Activated naive CD8-positive, alpha-beta T cell treated with anti-CD3 and anti-CD28 coated beads for 36 hours (primary cell): ENCODE measurements around the gene NR6A1. TPM values are rescaled to one million over a fixed set of nuclear protein-coding genes. Genes with fewer than 3 reads are reported as not detected.

Experiments
- DNase-seq: peaks from one replicate; pipeline ENCODE4 v3.0.0; 2021
- H3K27ac Mint-ChIP-seq: one replicate; pipeline ENCODE4 v1.8.0; 2022; ENCODE audit warnings: mild to moderate bottlenecking, moderate library complexity, mixed read lengths
- H3K27me3 Mint-ChIP-seq: one replicate; pipeline ENCODE4 v1.8.0; 2022; ENCODE audit warnings: mild to moderate bottlenecking, mixed read lengths
- H3K36me3 Mint-ChIP-seq: one replicate; pipeline ENCODE4 v1.8.0; 2021; ENCODE audit warnings: mild to moderate bottlenecking, mixed read lengths
- H3K4me1 Mint-ChIP-seq: one replicate; pipeline ENCODE4 v1.8.0; 2021; ENCODE audit warnings: mixed read lengths
- H3K4me3 Mint-ChIP-seq: one replicate; pipeline ENCODE4 v1.8.0; 2022; ENCODE audit warnings: mild to moderate bottlenecking, moderate library complexity, mixed read lengths
- H3K9me3 Mint-ChIP-seq: one replicate; pipeline ENCODE4 v1.8.0; 2022; ENCODE audit warnings: mixed read lengths
- total RNA-seq, 2 experiments: library from RNA; stranded (reverse); gene quantifications; one replicate each; pipeline ENCODE4 v1.2.3, GENCODE V29; 2021

NR6A1 gene
- total RNA-seq, 2 experiments from 2014 or later: 1.2 to 1.3 TPM

GRCh38 chr9:124584631-124585030, 186.5 kb downstream of the NR6A1 start:
- H3K4me1 Mint-ChIP-seq: no peaks in the 10 kb centered on the region
- H3K27ac Mint-ChIP-seq: no peak overlapping the region
- H3K4me3 Mint-ChIP-seq: no peak overlapping the region
- no peak for DNase-seq
- H3K9me3 Mint-ChIP-seq: no peaks in the 10 kb centered on the region
- no peaks in the 10 kb centered on the region for H3K27me3 Mint-ChIP-seq
- no peaks in the 10 kb centered on the region for H3K36me3 Mint-ChIP-seq

DNA sequence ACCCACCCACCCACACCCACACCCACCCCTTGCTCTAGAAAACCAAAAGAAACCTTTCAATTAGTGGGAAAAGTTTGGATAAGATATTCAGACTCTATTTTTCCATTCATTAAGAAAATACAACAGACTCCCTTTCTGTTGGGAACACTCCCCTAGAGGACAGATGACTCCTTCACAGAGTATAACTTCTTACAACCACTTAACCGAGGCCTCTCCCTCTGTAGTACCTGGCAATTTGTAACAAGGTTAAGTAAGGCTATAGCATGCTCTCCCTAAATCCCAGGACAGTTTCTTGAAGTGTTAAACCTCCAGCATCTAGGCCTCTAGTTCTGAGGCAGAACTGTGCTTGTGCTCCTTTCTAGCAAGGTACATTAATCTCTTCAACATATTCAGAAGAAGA, 188.0 kb downstream of the NR6A1 start:
- Mint-ChIP-seq H3K9me3 (no peaks in the 10 kb centered on the region), H3K4me1 (no peaks in the 10 kb centered on the region), H3K36me3 (no peaks in the 10 kb centered on the region), H3K4me3 (no peak overlapping the region), H3K27me3 (no peaks in the 10 kb centered on the region), H3K27ac (no peak overlapping the region)
- DNase-seq: no peak

DNA sequence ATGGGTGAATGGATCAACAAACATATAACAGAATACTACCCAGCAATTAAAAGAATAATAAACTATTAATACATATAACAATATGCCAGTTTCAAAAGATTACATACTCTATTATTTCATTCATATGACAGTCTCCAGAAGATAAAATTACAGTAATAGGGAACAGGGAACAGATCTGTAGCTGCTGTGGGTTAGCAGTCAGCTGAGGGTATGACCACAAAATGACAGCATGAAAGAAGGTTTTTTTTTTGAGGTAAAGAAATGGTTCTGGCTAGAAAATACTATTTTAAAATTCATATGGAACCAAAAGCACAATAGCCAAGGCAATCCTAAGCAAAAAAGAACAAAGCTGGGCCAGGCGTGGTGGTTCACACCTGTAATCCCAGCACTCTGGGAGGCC, 190.9 kb downstream of the NR6A1 start:
- Mint-ChIP-seq H3K27me3 (no peaks in the 10 kb centered on the region), H3K4me1 (no peaks in the 10 kb centered on the region), H3K9me3 (no peaks in the 10 kb centered on the region), H3K4me3 (no peak overlapping the region), H3K27ac (no peak overlapping the region), H3K36me3 (no peaks in the 10 kb centered on the region)
- DNase-seq: no peak

- Mint-ChIP-seq H3K36me3 (no peaks in the 10 kb centered on the region), H3K4me1 (no peaks in the 10 kb centered on the region)
Measured at GRCh38 chr9:124576751-124577150, 194.4 kb downstream of the NR6A1 start.

GRCh38 chr9:124574534-124575375, 196.4 kb downstream of the NR6A1 start:
- Mint-ChIP-seq H3K27ac (no peak overlapping the region), H3K9me3 (no peaks in the 10 kb centered on the region), H3K4me1 (no peaks in the 10 kb centered on the region), H3K27me3 (peaks cover 3% of the 10 kb centered on the region), H3K4me3 (no peak overlapping the region), H3K36me3 (no peaks in the 10 kb centered on the region)
- no peak for DNase-seq

More at GRCh38 chr9:124576751-124577150, 194.4 kb downstream of the NR6A1 start:
- Mint-ChIP-seq H3K27ac (no peak overlapping the region), H3K27me3 (peaks cover under 1% of the 10 kb centered on the region), H3K9me3 (no peaks in the 10 kb centered on the region), H3K4me3 (no peak overlapping the region)
- DNase-seq: no peak

GRCh38 chr9:124570942-124571666, 200.0 kb downstream of the NR6A1 start:
- Mint-ChIP-seq H3K27me3 (peaks cover 5% of the 10 kb centered on the region), H3K36me3 (no peaks in the 10 kb centered on the region), H3K9me3 (no peaks in the 10 kb centered on the region), H3K27ac (no peak overlapping the region), H3K4me3 (no peak overlapping the region), H3K4me1 (no peaks in the 10 kb centered on the region)
- no peak for DNase-seq

- no peaks in the 10 kb centered on the region for H3K4me1 Mint-ChIP-seq
- peaks cover 9% of the 10 kb centered on the region for H3K27me3 Mint-ChIP-seq
- no peak for DNase-seq
- H3K4me3 Mint-ChIP-seq: no peak overlapping the region
- no peaks in the 10 kb centered on the region for H3K9me3 Mint-ChIP-seq
- no peaks in the 10 kb centered on the region for H3K36me3 Mint-ChIP-seq
- H3K27ac Mint-ChIP-seq: no peak overlapping the region
Measured at GRCh38 chr9:124569942-124570341, 201.2 kb downstream of the NR6A1 start.

DNA sequence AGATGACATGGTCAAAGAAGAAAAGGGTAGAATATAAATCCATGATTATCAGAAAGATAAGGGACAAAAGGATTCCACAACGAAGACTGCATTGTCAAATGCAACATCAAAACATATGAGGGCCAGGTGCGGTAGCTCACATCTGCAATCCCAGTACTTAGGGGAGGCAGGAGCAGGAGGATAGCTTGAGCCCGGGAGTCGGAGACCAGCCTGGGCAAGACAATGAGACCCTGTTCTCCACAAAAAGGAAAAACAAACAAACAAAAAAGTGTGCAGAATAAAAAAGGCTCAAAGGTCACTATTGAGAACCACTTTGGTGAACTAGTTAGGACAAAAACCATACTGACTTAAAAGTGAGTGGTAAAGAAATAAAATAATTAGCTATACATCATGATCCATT, 203.7 kb downstream of the NR6A1 start:
- no peak for DNase-seq
- Mint-ChIP-seq H3K27me3 (peaks cover 15% of the 10 kb centered on the region), H3K27ac (no peak overlapping the region), H3K4me3 (no peak overlapping the region), H3K9me3 (no peaks in the 10 kb centered on the region), H3K36me3 (no peaks in the 10 kb centered on the region), H3K4me1 (no peaks in the 10 kb centered on the region)

DNA sequence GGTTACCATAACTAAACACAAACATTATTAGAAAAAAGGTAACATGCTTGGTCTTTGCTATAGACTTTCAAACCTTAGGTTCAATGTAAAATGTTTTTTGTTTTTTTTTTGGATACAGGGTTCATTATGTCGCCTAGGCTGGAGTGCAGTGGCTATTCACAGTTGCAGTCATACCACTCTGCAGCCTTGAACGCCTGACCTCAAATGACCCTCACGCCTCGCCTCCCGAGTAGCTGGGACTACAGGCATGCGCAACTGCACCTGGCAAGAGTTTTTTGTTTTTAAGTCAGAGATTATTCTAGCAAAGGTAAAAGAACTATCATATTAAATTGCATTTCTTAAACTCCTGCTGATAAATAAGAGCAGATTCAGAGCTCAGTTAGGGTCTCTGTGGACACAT, 208.8 kb downstream of the NR6A1 start:
- no peak overlapping the region for H3K27ac Mint-ChIP-seq
- DNase-seq: no peak
- H3K27me3 Mint-ChIP-seq: peaks cover 18% of the 10 kb centered on the region
- H3K36me3 Mint-ChIP-seq: no peaks in the 10 kb centered on the region
- H3K4me1 Mint-ChIP-seq: no peaks in the 10 kb centered on the region
- no peaks in the 10 kb centered on the region for H3K9me3 Mint-ChIP-seq
- no peak overlapping the region for H3K4me3 Mint-ChIP-seq

DNA sequence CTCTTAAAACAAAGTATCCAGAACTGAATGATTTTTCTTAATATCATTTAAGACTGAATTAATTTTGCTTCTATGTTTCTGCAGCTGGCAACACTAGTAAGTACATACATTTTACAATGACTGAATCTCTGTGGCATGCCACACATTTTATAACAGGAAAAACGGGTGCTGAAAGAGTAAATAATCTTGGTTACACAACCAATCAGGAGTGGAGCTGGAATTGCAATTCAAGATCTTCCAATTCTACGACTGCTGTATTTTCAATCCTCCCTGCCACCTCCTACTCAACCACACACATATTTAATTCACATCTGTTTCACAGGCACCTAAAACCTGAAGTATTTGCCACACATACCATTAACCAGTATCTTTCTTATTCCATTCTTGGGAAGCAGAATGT, 211.2 kb downstream of the NR6A1 start:
- no peak overlapping the region for H3K4me3 Mint-ChIP-seq
- no peak overlapping the region for H3K27ac Mint-ChIP-seq
- H3K9me3 Mint-ChIP-seq: no peaks in the 10 kb centered on the region
- peaks cover 14% of the 10 kb centered on the region for H3K27me3 Mint-ChIP-seq
- no peaks in the 10 kb centered on the region for H3K4me1 Mint-ChIP-seq
- no peaks in the 10 kb centered on the region for H3K36me3 Mint-ChIP-seq
- DNase-seq: no peak

GRCh38 chr9:124558777-124559470, 212.2 kb downstream of the NR6A1 start:
- H3K4me3 Mint-ChIP-seq: no peak overlapping the region
- no peaks in the 10 kb centered on the region for H3K4me1 Mint-ChIP-seq

DNA sequence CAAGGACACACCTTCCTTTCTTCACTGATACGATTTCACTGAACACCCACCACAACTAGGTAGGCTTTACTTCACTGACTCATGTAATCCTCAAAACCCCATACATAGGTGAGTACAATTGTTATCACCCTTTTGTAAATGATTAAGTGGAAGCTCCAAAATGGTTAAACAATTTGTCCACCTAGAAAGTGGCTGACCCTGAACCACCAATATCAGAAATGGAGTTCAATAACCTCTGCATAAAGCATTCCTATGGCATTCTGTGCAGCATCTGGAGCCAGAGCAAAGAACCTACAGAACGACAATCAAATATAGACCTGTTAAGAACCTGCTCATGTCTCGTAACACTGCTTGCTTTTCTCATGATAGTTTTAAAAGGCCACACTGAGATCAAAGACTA, 213.2 kb downstream of the NR6A1 start:
- Mint-ChIP-seq H3K9me3 (no peaks in the 10 kb centered on the region), H3K4me3 (no peak overlapping the region), H3K4me1 (no peaks in the 10 kb centered on the region), H3K36me3 (no peaks in the 10 kb centered on the region), H3K27ac (no peak overlapping the region), H3K27me3 (peaks cover 10% of the 10 kb centered on the region)
- DNase-seq: no peak

More at GRCh38 chr9:124558777-124559470, 212.2 kb downstream of the NR6A1 start:
- Mint-ChIP-seq H3K9me3 (no peaks in the 10 kb centered on the region), H3K27ac (no peak overlapping the region), H3K36me3 (no peaks in the 10 kb centered on the region), H3K27me3 (peaks cover 13% of the 10 kb centered on the region)
- no peak for DNase-seq

GRCh38 chr9:124555043-124555442, 216.1 kb downstream of the NR6A1 start:
- Mint-ChIP-seq H3K9me3 (no peaks in the 10 kb centered on the region), H3K27ac (no peak overlapping the region), H3K36me3 (no peaks in the 10 kb centered on the region), H3K27me3 (peaks cover 3% of the 10 kb centered on the region), H3K4me1 (no peaks in the 10 kb centered on the region), H3K4me3 (no peak overlapping the region)
- no peak for DNase-seq

DNA sequence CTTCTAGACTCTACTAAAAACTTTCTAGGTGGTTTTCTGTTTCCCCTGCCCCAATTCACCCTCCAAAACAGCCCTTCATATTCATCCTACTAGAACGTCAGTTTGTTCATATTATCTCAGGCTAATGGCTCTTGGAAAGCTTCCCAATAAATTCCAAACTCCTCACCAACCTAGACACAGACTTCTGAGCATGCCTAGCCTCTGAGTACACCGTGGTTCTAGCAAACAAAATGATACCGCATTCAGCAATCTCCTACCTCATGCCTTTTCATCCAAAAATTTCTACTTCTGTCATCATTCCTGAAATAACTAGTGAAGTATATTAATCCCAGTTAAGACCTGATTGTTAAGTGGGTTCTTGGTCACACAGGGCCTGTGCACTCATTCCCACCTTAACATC, 217.4 kb downstream of the NR6A1 start:
- Mint-ChIP-seq H3K27ac (no peak overlapping the region), H3K9me3 (no peaks in the 10 kb centered on the region), H3K4me3 (no peak overlapping the region), H3K27me3 (peaks cover 3% of the 10 kb centered on the region), H3K4me1 (peaks cover 6% of the 10 kb centered on the region), H3K36me3 (no peaks in the 10 kb centered on the region)
- DNase-seq: no peak

DNA sequence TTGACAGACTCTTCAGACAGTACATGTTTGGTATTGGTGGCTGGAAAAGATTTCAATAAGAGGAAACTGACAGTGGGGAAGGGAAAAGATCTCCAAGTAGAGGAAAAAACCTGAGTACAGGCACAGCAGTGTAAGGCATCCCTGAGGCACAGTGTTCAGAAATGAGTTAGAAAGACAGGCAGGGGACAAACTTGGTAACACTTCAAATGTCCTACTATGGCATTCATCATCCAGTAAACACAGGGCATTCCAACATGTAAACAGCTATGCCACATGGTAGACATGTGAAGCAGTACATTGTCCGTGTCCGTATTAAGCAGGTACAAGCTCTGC, 218.9 kb downstream of the NR6A1 start:
- Mint-ChIP-seq H3K36me3 (no peaks in the 10 kb centered on the region), H3K9me3 (no peaks in the 10 kb centered on the region), H3K27me3 (peaks cover 3% of the 10 kb centered on the region), H3K4me1 (peaks cover 14% of the 10 kb centered on the region), H3K27ac (no peak overlapping the region), H3K4me3 (no peak overlapping the region)
- DNase-seq: no peak
